ENCODE results near the gene CAPN2.
A peak's percentile ranks its signal among the peaks of the same experiment; 100 is the strongest.

CAPN2 gene

DNA sequence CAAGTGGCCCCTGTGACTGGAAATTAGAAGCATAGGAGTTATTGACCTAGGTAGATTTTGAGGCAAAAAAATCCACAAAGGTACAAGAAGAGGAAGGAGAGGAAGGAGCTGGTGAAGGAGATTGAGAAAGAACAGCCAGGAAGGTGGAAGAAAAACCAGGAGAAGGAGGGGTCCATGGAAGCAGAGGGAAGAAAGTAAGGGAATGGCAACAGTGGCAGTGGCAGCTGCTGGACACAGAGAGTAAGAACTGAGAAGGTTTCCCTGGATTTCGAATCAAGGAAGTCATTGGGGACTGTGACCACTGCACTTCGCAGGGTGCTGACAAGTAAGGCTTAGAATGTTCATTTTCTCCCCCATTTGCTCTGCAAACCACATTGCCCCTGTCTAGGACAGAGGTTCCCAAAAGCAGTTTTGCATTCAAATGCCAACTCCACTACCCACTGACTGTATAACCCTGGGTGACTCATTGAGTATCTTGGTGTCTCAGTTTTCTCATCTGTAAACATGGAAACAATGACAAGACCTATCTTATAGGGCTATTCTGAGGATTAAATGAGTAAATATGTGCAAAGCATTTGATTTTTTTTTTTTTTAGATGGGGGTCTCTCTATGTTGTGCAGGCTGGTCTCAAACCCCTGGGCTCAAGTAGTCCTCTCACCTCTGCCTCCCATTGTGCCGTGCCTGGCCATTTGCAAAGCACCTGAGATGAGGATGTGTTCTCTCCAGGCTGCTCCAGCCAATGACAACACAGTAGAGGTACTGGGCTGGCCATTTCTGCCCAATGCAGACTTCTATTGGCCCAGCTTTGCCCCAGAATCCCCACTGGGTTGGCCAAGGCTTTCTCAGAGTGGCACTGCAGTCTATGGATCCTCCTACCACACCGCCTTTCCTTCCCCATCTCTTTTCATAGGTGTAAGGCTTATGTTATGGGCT lies 9.3 kb upstream of the CAPN2 start:
- peak; percentile 70 for DNase-seq

DNA sequence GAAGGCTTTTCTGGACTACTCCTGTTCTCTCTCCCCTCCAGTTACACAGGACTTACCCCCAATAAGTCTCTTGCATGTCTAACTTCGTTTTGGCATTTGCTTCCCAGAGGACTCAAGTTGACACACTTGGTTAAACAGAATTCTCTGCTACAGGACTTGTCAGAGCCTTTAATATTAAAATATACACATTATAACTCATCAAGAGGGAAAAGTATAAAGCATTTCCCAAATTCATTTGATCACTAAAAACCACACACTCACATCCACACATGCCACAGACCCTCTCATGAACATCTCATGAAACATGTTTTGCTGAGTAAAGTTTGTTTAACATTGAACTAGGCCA lies 8.7 kb upstream of the CAPN2 start:
- no peak for DNase-seq

DNA sequence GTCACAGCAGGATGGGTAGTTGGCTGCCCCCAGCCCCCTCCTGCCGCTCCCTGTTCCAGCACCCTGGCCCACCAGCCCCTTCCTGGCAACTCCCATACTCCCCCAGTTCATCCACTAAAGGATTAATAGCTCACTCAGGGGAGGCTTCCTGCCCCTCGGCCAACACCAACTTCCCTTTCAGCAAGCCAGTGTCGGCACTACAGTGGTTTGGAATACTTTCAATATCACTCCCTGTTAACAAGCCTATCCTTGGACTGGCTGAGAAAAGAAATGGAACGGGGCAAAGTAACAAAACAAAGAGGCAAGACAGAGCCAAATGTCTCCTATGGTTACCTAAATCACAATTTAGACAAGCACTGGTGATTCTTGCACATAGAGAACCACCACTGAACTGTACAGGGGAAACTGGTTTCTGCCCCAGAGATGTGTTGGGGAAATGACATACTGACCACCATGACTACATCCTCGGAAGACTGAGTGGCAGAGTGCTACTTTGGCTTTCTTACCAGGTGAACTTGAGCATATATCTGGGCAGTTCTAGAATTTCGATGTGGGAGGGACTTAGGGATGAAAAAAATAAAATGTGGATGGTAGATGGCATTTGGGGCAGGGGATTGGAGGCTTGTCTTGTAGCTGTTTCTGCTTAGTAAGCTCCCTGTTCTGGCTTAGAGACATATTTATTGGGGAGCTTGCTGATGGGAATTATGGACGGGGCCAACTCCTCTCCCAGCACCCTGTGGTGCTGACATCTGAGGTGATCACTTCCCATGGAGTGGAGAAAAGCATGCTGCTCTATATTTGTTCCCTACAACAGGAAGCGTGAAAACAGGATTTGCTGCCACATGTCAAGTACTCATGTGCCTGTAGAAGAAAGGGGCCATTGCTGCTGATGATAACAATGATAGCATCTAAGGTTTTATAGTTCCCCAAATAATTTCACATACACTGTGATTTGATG lies 7.1 kb upstream of the CAPN2 start:
- no peak for DNase-seq

DNA sequence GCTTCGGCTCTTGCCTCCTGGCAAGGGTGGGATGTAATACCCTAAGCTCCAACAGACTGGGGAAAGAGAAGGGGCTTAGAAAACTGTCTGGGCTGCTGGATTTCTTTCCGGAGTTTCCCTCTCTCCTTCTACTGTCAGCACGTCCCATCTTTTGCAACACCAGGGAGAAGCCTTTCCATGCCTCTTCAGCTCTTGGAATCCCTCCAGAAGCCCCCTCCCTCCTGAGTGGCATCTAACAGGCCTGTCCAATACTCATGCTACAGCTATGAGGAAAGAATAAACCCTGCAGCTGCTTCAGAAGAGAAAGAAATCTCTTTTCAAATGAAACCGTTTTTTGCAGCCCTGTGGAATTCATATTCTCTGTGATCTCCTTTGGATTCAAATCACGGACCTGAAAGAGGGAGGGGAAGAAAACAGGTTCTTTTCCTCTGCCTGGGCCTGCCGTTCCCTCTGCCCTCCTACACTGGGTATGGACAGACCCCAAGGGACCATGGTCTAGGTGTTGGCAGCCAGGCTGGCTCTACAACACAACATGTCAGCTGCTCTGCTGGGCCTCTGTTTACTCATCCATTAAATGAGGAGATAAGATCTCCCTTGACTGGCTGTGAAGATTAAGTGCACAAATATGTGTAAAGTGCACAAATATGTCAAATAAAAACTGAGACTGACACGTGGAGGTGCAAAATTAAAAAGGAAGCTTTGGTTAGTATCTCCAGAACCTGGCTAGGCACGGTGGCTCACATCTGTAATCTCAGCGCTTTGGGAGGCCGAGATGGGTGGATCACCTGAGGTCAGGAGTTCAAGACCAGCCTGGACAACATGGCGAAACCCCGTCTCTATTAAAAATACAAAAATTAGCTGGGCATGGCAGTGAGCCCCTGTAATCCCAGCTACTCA lies 6.0 kb upstream of the CAPN2 start:
- peak; percentile 75 for DNase-seq

DNA sequence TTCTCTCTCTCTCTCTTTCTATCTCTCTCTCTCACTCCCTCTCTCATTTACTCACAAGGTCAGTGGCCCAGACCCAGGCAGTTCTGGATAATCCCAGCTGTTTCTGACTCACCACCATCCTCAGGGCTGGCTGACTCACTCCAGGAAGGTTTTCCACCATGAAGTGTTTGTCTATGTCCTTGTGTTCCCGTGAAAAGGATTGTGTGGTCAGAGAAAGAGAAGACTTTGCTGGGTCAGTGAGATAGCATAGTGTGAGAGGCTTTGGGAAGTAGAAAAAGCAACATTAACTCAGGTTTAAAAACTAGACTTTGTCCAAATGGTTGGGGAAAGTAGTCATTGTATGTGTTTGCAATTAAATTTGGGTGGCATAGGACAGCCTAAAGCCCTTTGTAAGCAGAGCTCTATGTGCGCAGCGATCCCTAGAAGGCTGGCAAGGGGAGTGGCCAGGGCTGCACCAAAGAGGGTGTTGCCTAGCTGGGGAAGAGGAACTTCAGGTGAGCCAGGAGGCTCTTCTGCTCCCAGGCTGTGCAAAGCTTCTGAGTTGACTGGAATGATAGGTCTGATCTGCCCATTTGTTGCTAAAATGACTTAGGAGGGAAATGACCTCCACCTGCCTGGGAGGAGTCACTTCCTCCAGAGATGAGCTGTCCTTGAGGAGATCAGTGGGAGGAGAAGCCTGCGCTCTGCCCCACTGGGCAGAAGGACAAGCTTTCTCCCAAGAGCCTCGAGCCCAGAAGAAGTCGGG lies 4.9 kb upstream of the CAPN2 start:
- peak; percentile 93 for DNase-seq

DNA sequence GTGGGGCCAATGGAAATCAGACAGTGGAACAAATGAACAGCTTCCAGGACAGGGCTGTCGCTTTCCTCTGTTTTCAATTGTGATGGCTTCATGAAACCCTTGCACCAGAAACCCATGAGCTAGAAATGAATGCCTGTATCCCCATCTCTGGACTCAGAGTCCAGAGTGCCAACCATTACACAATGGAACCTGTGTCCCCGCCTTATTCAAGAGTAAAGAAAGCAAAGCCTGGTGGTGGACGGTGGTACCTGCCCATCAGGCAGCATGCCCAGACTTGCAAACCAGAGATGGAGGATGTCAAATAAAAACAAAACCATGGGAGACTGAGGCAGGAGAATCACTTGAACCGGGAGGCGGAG lies 4.4 kb upstream of the CAPN2 start:
- no peak for DNase-seq

DNA sequence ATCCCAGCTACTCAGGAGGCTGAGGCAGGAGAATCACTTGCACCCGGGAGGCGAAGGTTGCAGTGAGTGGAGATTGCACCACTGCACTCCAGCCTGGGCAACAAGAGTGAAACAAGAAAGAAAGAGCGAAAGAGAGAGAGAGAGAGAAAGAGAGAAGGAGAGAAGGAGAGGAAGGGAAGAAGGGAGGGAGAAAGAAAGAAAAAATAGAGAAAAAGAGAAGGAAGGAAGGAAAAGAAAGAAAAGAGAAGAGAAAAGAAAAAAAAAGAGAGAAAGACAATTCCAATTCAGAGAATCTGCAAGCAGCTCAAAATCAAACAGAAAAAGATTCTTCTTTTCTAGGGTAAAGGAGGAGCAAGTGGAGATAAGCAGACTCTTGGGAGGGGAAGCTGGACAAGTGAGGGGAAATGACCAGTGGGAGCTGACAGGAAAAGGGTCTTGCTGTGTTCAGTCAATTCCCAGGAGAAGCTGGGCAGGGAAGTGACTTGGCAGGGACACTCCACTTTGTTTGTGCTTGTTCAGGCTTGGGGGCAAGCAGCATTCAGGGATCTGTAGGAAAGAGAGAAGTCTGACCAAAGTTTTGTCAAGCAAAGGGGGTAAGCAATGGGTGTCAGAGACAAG lies 3.6 kb upstream of the CAPN2 start:
- no peak for DNase-seq

DNA sequence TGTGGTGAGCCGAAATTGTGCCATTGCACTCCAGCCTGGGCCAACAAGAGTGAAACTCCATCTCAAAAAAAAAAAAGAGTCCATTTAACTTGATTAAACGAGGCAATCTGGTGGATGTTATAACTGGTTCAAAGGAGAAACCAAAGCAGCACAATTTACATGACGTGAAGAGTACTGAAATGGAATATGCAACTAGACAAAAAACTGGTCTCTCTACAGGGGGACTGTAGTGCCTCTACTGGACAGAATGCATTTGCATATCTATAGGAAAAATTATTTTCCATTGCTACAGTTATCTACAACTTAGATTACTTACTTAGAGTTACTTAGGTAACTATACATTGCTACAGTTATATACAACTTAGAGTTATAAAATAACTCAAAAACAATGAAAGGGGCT lies 2.7 kb upstream of the CAPN2 start:
- DNase-seq, result no peak

DNA sequence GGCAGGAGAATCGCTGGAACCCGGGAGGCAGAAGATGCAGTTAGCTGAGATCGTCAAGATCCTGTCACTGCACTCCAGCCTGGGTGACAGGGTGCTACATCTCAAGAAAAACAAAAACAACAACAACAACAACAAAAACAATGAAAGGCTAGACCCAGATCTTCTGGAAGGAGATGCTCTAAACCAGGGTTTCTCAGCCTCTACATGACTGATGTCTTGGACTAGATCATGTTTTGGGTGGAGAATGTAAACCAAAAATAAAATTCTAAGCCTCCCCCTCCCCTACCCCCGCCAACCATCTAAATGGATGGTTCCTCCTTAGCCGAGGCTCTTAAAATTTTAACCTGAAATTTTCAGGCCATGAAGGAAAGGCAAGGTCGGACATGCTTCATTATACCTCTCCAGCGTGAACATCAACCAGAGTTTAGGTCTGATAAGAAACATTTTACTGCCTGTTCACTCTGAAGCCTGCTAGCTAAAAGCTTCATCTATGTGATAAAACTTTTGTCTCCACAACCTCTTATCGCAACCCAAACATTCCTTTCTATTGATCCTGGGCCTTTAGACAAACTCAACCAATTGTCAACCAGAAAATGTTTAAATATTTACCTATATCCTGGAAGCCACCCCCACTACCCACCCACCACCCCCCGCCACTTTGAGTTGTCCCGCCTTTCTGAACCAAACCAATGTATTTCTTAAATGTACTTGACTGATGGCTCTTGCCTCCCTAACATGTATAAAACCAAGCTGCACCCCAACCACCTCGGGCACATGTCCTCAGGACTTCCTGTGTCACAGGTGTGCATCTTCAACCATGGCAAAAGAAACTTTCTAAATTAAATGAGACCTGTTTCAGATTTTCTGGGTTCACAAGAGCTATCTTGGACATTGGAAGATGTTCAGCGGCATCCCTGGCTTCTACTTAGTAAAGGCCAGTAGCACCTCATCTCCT lies 1.9 kb upstream of the CAPN2 start:
- DNase-seq, result no peak

DNA sequence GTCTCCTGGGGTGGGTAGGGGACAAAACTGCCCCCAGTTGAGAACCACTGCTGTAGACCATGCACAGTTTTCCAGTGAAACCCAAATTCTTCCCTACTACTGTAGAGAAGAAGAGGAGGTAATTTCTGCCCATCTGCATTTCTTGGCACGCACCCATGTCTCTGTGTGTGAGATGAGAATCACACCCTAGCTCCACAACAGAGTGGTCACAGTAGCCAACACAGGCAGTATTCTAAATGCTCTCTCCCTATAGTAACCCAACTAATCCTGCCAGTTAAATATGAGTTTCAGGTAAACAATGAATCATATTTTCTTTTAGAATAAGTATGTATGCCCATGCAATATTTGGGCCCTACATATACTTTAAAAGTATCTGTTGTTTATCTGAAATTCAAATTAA lies 1.2 kb upstream of the CAPN2 start:
- DNase-seq, result no peak

DNA sequence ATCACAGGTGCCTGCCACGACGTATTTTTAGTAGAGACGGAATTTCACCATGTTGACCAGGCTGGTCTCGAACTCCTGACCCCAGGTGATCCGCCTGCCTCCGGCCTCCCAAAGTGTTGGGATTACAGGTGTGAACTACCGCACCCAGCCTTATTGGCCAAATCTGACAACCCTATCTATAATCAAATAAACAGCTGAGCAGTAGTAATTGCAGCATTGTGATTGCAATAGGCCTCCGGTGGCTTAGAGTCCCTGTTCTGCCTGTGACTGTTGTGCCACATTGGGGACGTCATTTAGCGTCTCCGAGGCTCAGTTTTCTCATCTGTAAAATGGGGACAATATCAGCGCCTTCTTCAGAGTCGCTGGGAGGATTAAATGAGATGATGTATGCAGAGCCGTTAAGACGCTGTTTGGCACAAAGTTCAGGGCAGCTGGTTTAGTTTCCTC lies 569 bp upstream of the CAPN2 start:
- no peak for DNase-seq

DNA sequence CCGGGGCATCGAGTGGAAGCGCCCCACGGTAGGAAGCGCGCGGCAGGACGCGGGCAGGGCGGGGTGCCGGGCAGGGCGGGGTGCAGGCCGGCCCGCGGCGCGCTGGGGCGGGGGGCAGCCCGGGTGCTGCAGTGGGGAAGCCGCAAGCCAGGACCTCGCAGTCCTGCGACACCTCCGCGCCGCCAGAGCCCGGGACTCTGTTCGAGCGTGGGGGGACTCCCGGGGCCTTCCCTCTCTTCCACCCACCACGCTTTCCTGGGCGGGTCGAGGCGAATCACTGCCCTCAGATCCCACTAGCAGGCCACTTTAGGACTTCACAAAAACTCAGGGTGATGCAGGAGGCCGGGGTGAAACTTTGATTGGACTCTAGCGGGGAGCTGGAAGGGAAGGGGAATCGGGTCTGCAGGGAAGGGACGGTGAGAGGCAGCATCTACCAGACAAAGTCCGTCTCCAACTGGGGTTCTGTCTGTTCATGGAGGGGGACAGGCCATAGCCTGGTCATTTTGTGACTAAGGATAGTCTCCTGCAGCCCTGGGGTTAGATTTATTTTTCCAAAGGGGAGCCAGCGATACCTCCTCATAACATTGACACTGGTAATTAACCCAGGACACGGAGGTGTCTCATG lies 623 bp downstream of the CAPN2 start:
- no peak for DNase-seq

DNA sequence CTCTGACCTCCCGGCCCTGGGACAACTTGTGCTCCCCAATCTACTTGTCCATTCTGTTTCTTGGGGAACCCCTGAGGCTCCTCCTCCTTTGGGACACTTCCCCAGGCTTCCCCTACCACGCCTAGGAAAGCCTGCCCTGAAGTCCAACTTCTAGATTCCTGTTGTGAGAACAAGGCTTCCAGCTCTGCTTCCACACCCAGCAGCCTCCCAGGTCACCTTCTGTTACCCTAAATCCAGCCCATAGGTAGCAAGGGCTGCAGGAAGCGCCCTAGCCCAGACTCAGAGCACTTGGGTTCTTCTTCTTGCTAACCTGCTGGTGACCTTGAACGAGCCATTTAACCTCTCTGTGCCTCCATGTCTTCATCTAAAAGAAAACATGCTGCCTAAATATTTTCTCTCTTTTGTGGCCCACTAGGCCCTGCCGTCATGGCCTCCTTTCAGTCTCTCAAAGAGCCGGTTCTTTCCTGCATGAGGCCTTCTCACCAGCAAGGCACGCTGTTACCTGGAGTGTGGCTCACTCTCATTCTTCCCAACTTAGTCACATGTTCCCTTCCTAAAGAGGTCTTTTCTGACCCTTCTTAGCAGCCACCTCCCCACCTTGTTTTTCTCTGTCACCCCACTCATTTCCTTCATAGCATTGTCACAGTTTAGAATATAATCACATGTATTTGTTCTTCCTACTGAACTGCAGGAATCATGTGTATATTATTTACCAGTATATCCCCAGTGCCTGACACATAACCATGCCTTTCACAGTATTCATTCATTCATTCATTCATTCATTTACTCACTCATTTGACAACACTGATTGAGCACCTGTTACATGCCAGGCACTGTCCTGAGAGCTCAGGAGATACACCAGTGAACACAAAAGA lies 1.4 kb downstream of the CAPN2 start:
- no peak for DNase-seq

DNA sequence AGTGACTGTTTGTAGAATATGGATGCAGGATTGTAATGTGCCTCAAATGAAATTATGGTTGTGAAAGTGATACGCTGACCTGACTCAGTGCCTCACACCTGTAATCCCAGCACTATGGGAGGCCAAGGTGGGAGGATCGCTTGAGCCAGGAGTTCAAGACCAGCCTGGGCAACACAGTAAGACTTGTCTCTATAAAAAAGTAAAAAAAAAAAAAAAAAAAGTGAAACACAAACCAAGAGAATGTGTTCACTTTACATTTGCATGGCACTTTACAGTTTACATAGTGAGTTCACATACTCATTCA lies 2.0 kb downstream of the CAPN2 start:
- no peak for DNase-seq

DNA sequence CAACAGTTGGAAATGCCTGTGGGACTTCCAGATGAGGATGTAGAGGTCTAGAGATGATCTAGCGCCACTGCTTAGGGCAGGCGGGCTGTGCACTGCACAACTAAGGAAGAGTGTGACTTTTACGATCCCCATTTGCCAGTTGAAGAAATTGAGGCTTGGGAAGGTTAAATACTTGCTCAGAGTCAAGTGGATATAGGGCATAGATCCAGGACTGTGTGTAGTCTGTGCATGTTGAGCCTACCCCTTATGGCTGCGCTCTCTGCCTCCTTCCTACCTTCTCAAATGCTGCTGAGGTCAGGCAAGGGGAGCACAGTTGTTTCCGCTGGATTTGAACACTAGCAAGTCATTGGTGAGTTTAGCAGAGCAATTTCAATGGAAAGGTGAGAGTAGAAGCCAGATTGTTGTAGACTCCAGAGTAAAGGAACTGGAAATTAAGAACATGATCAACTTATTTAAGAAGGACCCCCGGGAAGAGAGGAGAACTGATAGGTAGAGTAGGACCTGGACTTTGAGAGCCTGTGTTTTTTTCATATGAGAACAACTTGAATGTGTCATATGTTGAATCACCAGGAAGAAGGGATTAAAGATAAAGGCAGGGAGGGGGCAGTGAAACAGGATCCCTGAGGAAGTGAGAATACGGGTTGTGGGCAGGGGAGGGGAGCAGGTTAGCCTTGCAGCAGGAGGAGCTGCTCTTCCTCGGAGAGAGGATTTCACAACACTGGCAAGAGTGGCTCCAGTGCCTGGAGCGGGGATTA lies 2.7 kb downstream of the CAPN2 start:
- peak; percentile 81 for DNase-seq

DNA sequence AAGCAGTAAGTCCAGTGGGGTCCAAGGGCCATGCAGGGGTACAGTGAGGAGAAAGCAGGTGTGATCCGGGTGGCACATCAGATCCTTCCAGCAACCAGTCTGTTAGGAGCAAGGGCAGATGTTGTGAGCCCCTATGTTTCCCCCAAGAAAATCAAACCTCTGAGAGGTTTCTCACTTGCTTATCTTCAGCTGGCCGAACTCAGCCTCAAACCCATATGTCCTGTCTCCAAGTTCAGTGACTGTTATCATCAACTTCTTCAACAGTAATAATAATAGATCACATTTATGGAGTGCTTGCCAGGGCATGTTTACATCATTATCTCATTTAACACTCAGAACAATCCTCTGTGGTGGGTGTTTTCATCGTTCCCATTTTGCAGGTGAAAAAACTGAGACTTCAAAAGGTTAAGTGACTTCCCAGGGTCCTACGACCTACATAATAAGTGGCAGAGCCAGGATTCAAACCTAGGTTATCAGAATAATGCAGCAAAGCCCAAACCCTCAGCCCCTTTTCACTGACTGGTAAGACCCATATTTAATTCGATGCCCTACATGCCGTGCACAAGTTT lies 3.3 kb downstream of the CAPN2 start:
- no peak for DNase-seq

DNA sequence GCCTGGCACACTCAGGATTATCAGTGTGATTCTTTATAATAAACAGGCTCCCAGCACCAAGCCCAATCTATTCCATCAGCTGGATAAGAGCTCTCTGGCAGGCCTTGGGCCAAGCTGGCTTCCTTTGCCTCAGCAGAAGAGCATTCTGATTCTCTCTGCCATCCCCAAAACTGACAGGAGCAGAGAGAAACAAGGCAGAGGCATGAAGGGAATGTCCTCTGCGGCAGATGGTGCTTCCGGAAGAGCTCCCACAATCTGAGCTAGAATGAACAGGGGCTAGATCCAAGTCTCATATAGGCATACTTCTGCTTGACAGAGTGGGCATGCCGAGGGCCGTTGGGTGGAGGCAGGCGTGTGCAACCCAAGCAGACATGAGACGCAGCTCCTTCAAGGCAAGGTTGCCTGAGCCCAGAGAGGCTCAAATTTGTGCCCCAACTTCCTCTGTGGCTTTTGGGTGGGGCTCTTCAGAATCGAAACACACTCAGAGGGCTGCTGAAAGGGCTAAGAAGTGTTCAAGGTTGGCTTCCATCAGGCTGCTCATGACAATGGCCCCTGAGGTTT lies 4.0 kb downstream of the CAPN2 start:
- no peak for DNase-seq

DNA sequence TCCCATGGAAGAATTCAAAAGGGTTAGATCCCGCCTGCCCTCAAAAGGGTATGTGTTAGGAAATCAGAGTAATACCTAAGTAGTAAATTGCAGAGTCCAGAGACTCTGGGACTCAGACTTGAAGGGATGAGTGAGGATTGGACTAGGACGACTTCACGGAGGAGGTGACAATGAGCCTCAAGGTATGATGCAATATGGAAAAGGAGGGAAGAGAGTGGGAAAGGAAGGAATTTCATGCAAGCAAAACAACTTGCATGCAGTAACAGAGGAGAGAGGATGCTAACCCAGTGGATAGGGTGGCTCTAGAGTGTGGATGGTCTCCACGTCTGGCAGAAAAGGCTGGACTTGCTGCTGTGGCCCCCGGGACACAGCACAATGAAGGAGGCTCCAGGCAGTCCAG lies 4.8 kb downstream of the CAPN2 start:
- DNase-seq, result no peak

Data from amniotic stem cell (primary cell).